DND-41 (cell line): ENCODE data around the gene FHOD3.

Source experiments
- EZH2 ChIP-seq: IDR thresholded peaks from 3 replicates; pipeline ENCODE4 v1.6.1; 2012; ENCODE audit warnings: borderline replicate concordance, low read depth, mild to moderate bottlenecking, moderate library complexity, low read length, inconsistent platforms; ENCODE audit not compliant: severe bottlenecking
- TF ChIP-seq, protein P1 (sequence below): IDR thresholded peaks from 2 replicates; pipeline ENCODE4 v1.5.1; 2012; ENCODE audit warnings: borderline replicate concordance, low read length, moderate library complexity, mild to moderate bottlenecking; ENCODE audit not compliant: poor library complexity, severe bottlenecking; ENCODE audit errors: extremely low read depth

DNA sequence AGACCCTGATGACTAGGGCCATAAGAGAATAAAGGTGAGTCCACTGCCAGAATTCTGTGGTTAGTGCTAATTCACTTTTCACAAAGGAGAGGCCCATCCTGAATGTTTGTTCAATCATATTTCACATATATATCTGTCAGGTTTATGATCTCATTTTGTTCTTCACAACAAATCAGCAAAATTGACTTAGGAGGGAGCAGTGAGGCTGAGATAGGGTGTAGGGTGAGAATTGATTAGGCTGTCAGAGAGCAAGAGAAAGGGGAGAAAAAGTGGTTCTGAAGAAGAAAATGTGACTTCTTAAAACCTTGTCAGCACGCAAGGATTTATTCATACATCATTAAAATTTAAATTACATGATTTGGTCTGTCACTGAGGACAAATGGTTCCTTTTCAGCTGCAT lies 117.7 kb downstream of the FHOD3 start:
- TF ChIP-seq, protein P1, sequence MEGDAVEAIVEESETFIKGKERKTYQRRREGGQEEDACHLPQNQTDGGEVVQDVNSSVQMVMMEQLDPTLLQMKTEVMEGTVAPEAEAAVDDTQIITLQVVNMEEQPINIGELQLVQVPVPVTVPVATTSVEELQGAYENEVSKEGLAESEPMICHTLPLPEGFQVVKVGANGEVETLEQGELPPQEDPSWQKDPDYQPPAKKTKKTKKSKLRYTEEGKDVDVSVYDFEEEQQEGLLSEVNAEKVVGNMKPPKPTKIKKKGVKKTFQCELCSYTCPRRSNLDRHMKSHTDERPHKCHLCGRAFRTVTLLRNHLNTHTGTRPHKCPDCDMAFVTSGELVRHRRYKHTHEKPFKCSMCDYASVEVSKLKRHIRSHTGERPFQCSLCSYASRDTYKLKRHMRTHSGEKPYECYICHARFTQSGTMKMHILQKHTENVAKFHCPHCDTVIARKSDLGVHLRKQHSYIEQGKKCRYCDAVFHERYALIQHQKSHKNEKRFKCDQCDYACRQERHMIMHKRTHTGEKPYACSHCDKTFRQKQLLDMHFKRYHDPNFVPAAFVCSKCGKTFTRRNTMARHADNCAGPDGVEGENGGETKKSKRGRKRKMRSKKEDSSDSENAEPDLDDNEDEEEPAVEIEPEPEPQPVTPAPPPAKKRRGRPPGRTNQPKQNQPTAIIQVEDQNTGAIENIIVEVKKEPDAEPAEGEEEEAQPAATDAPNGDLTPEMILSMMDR, result no peak
- TF ChIP-seq EZH2, result no peak
